Glomerular endothelial cell (primary cell): ENCODE data around the gene INTS11. TPM values are rescaled to one million over a fixed set of nuclear protein-coding genes. Genes with fewer than 3 reads are reported as not detected.

ENCODE experiments used
- DNase-seq: peaks from one replicate; pipeline ENCODE4 v3.0.0-alpha.2; 2011; ENCODE audit warnings: low read depth, low spot score; ENCODE audit errors: extremely low read depth
- total RNA-seq: library from RNA; depleted of rRNA; stranded (reverse); fragments of >200 nt; gene quantifications from 2 replicates; pipeline ENCODE4 v1.2.3, GENCODE V29; 2015

Gene INTS11
- total RNA-seq, 1 donor from 2014 or later, result 110 TPM

GRCh38 chr1:1287288-1288110, 37.0 kb downstream of the INTS11 start:
- no peak for DNase-seq

GRCh38 chr1:1286313-1287261, 37.9 kb downstream of the INTS11 start:
- DNase-seq, result no peak

- DNase-seq, result no peak
These were observed 38.7 kb downstream of the INTS11 start for GRCh38 chr1:1285611-1286311.

DNA sequence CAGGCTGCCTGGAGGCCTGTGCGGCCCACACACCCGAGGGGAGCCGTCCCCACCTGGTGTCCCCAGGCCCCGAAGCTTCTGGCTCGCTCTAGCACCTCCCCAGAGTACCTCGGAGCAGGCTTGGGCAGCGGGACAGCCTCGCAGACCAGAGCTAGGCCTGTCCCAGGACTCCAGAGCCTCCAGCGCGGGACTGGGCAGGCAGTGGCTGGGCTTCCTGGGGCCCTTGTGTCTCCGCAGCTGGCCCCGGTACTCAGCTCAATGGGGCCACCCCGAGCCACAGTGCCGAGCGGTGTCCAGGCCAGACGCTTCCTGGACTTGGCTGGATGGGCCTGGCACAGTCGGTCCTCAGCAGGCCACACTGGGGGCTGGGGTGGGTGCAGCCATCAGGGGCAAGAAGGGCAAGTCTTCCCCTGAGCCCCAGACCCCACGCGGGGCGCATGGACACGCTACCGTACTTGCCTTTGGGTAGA, 39.3 kb downstream of the INTS11 start:
- DNase-seq, result no peak

GRCh38 chr1:1284221-1285101, 40.0 kb downstream of the INTS11 start:
- DNase-seq, result no peak

GRCh38 chr1:1283821-1284220, 40.6 kb downstream of the INTS11 start:
- DNase-seq, result no peak

- no peak for DNase-seq
These were observed 41.5 kb downstream of the INTS11 start for GRCh38 chr1:1282998-1283397.

- DNase-seq, result no peak
These were observed 42.7 kb downstream of the INTS11 start for GRCh38 chr1:1281533-1282321.

DNA sequence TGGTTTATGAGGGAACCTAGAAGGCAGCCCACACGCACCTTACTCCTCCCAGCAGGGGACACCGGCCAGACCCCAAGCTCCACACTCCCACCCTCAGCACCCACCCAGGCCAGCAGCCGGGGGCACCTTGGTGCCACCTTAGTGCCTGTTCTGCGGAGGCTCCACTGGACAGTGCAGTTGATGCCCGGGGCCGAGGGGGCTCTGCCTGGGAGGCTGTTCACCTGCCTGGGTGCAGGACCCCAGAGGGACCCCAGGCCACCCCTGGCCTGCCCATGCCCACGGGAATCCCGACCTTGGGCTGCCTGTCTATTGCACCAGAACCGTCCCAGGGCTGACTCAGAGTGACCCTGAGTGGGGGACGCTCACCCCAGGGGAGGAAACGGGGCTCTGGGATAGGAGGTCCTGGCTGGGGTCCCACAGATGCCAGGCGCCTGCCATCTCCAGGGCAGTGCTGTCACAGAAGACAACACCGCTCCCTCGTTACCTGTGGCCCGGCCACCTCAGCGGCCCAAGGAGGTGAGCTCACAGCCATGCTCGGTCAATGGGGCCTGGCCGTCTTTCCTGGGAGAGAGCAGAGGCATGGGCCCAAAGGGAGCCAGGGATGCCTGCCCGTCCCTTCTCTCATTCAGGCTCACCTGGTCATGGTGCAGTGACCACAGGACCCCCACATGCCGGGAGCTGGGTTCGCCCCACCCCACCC, 43.5 kb downstream of the INTS11 start:
- no peak for DNase-seq

GRCh38 chr1:1279028-1279427, 45.4 kb downstream of the INTS11 start:
- no peak for DNase-seq

- no peak for DNase-seq
These were observed 45.8 kb downstream of the INTS11 start for GRCh38 chr1:1278620-1279019.

DNA sequence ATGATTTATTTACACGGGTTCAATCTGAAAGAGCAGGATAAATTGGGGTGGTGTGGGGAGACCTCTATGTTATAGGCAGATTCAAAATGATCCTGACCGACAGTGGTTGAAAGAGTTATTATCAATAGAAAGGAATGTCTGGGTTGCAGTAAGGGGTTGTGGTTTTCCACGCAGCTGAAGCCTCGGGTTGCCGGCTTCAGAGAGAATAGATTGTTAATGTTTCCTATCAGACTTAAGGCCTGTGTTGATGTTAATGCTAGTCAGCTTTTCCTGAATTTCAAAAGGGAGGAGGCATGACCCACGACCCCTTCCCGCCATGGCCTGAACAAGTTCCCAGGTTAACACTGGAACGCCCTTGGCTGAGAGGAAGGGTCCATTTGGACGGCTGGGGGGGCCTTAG, 48.6 kb downstream of the INTS11 start:
- DNase-seq, result no peak

DNA sequence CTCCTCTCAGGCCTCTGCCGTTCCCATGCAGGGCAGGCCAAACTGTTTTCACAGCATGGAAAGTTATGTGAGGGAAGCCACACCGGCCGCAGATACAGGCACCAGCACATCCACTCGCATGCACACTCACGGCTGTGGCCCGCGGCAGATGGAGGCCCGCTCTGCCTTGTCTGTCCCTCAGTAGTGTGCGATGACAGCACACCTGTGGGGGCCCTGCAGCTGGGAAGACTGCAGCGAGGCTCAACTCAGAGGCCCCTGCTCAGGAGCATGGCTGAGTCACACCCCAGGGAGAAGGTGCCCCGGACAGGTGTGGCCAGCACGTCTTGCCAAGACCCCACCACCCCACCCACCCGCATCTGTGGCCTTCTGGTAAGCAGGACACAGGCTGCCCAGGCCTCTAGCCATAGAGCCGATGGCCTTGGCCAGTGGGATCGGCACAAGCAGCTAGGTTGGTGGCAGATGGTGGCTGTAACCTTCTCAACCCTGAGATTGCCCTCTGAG, 49.5 kb downstream of the INTS11 start:
- DNase-seq, result no peak

GRCh38 chr1:1274299-1274930, 50.0 kb downstream of the INTS11 start:
- no peak for DNase-seq

DNA sequence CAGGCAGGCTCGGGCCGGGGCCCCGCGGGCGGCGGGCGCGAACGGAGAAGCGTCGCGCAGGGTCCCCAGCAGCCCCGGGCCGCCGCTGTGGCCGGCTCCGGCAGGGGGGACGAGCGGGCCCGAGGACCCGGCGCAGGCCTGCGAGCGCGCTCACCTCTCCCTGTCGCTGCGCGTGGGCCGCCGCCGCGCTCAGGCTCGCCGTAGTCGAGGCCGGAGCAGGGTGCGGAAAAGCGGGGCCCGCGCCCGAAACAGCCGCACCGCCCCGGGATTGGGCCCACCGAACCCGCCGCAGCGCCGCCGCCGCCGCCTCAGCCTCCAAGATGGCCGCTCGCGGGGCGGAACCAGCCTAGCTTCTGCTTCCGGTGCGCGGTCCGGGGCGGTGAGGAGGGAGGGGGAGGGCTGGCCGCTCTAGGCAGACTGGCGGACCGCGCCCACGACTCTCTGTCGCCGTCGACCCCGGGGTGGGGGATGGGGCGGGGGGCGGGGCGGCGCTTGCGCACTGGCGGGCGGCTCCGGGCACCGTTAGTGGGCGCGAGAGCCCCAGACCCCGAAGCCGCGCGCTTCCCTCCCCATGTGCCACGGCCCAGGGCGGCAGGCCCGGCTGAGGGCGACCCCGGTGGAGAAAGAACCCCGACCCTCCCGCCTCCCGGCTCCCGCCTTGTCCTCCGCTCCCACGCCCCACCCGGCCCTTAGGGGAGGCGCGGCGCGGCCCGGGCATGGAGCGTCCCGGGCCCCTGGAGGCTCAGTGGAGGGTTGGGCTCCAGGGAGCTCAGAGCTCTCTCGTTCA, 50.8 kb downstream of the INTS11 start, which contains the start of gene UBE2J2:
Gene UBE2J2, minus strand, starts transcription at position 343 of the 787 bp plus-strand sequence. CDS start 5,862 bp downstream, outside the sequence.
- DNase-seq, result no peak

DNA sequence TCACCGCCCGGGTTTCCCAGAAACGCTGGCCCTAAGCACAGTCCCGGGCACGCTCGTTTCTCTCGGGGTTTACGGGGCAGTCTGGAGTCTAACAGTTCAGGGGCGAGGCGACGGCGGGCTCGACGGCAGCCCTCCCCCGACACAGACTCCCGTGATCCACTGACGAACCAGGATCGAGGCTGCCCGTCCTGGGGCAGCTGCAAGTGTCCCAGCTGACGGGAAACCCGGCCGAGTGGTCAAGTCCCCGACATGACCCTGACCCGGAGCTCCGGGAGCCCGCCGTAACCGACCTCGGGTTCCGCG, 51.3 kb downstream of the INTS11 start:
- DNase-seq, result no peak
